Smooth muscle cell (in vitro differentiated cells): Measurements from ENCODE around the gene PLB1. TPM values are rescaled to one million over a fixed set of nuclear protein-coding genes. Genes with fewer than 3 reads are reported as not detected.

Source experiments
- DNase-seq: peaks from one replicate; lab custom pipeline; 2025; ENCODE audit not compliant: unreplicated experiment; lab: John Stamatoyannopoulos, UW
- H2AFZ ChIP-seq: fragments of 200-600 bp; sonication (generic); 2 replicates; pipeline ENCODE4 v1.6.0; 2016; ENCODE audit warnings: antibody characterized with exemption, low read depth, mild to moderate bottlenecking
- H3F3A ChIP-seq: fragments of 200-600 bp; sonication (generic); 2 replicates; pipeline ENCODE4 v1.6.0; 2017; ENCODE audit warnings: antibody characterized with exemption, low read depth
- H3K27ac ChIP-seq: fragments of 200-600 bp; sonication (generic); 2 replicates; pipeline ENCODE4 v1.5.1; 2016; ENCODE audit warnings: low read depth, mild to moderate bottlenecking
- H3K27me3 ChIP-seq: fragments of 200-600 bp; sonication (generic); 2 replicates; pipeline ENCODE4 v1.6.1; 2016; ENCODE audit warnings: low read depth, mild to moderate bottlenecking
- H3K36me3 ChIP-seq: fragments of 200-600 bp; sonication (generic); 2 replicates; pipeline ENCODE4 v1.5.1; 2016; ENCODE audit warnings: low read depth
- H3K4me1 ChIP-seq: fragments of 200-600 bp; sonication (generic); 2 replicates; pipeline ENCODE4 v1.5.1; 2016; ENCODE audit warnings: low read depth
- H3K4me2 ChIP-seq: fragments of 200-600 bp; sonication (generic); 2 replicates; pipeline ENCODE4 v1.6.0; 2016; ENCODE audit warnings: mild to moderate bottlenecking
- H3K4me3 ChIP-seq: fragments of 200-600 bp; sonication (generic); 2 replicates; pipeline ENCODE4 v1.5.1; 2016; ENCODE audit warnings: mild to moderate bottlenecking
- H3K79me2 ChIP-seq: fragments of 200-600 bp; sonication (generic); 2 replicates; pipeline ENCODE4 v1.6.0; 2016; ENCODE audit warnings: low read depth, mild to moderate bottlenecking
- H3K9ac ChIP-seq: fragments of 200-600 bp; sonication (generic); 2 replicates; pipeline ENCODE4 v1.6.0; 2016; ENCODE audit warnings: low read depth
- H3K9me3 ChIP-seq: fragments of 200-600 bp; sonication (generic); replicated peaks from 2 replicates; pipeline ENCODE4 v1.5.1; 2016; ENCODE audit warnings: low read depth
- H4K20me1 ChIP-seq: fragments of 200-600 bp; sonication (generic); 2 replicates; pipeline ENCODE4 v1.6.0; 2016; ENCODE audit warnings: low read depth
- WGBS: methylation state at CpG from one replicate; pipeline ENCODE4 v1.1.7; 2016; ENCODE audit warnings: low lambda C conversion rate; 5-methylcytosine and 5-hydroxymethylcytosine counted together
- polyA plus RNA-seq: library from polyadenylated mRNA; unstranded; fragments of >200 nt; fragmentation: Nextera tagmentation; extraction: Ambion mirVana; gene quantifications from 2 replicates; pipeline ENCODE4 v1.2.1, GENCODE V29; 2016
- total RNA-seq: library from RNA; depleted of rRNA; stranded (reverse); fragments of >200 nt; gene quantifications from 2 replicates; pipeline ENCODE4 v1.2.3, GENCODE V29; 2014
- TF ChIP-seq, protein P1 (sequence below): fragments of 200-600 bp; sonication (generic); IDR thresholded peaks from 2 replicates; pipeline ENCODE4 v1.5.1; 2017; ENCODE audit warnings: borderline replicate concordance, mild to moderate bottlenecking, antibody characterized with exemption; ENCODE audit not compliant: insufficient read depth, poor library complexity, severe bottlenecking

The PLB1 gene
- total and polyA plus RNA-seq, 2 experiments from 2014 or later, result 0.75 to 8.7 TPM

DNA sequence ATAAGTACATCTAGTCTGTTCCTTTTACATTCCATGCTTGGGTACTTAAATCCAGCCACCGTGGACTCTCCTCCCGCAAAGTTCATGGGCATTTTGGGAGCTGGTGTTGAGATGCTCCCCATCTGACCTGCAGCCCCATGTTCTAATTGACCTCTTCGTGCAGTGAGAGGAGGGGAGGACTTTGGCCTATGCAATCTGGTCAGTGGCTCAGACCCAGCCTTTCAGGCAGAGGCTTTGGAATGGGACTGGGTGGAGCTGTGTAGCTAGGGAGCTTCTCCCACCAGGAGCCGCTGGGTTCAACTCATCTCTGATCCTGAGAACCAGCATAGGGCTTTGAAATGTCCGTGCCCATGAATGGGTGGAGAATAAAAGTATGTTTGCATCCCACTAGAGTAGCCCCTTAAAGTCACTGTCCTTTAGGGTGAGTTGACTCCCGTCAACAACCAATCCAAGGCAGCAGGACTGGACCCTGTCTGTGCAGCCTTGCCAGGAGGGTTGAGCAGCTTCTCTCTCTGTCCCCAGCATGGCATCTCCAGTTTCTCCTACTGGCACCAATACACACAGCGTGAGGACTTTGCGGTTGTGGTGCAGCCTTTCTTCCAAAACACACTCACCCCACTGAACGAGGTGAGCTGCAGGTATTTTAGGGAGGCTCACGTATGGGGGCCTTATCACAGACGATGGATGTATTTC lies 135.8 kb downstream of the PLB1 start:
- TF ChIP-seq, protein P1, sequence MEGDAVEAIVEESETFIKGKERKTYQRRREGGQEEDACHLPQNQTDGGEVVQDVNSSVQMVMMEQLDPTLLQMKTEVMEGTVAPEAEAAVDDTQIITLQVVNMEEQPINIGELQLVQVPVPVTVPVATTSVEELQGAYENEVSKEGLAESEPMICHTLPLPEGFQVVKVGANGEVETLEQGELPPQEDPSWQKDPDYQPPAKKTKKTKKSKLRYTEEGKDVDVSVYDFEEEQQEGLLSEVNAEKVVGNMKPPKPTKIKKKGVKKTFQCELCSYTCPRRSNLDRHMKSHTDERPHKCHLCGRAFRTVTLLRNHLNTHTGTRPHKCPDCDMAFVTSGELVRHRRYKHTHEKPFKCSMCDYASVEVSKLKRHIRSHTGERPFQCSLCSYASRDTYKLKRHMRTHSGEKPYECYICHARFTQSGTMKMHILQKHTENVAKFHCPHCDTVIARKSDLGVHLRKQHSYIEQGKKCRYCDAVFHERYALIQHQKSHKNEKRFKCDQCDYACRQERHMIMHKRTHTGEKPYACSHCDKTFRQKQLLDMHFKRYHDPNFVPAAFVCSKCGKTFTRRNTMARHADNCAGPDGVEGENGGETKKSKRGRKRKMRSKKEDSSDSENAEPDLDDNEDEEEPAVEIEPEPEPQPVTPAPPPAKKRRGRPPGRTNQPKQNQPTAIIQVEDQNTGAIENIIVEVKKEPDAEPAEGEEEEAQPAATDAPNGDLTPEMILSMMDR, result no peak
- no peaks in the 10 kb centered on the region for H3K79me2 ChIP-seq
- H3K27me3 ChIP-seq, result no peaks in the 10 kb centered on the region
- peaks cover 3% of the 10 kb centered on the region for H3K4me1 ChIP-seq
- H4K20me1 ChIP-seq, result no peaks in the 10 kb centered on the region
- no peaks in the 10 kb centered on the region for H3K36me3 ChIP-seq
- DNase-seq, result no peak
- no peaks in the 10 kb centered on the region for H3F3A ChIP-seq
- H2AFZ ChIP-seq, result no peak overlapping the region
- 79% methylated on average over 11 of the region's 11 CpGs for WGBS
- no peak overlapping the region for H3K9ac ChIP-seq
- H3K4me2 ChIP-seq, result no peak overlapping the region
- H3K27ac ChIP-seq, result no peak overlapping the region
- no peak overlapping the region for H3K4me3 ChIP-seq
- no peaks in the 10 kb centered on the region for H3K9me3 ChIP-seq

DNA sequence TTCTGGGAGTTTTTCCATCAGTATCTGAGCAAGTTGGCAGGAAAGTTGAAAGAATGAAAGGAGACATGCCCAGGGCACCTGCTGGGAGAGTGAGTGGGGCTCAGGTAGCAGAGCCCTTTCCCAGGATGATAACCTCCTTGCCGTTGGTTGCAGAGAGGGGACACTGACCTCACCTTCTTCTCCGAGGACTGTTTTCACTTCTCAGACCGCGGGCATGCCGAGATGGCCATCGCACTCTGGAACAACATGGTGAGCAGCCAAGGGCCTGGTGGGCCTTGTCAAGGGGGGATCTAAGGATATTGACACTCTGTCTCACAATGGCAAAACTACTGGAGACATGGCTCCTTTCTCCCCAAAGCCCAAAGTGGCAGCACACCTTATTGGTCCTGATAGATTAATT lies 136.9 kb downstream of the PLB1 start:
- Histone ChIP-seq H3K27me3 (no peaks in the 10 kb centered on the region), H3F3A (no peaks in the 10 kb centered on the region), H3K9me3 (no peaks in the 10 kb centered on the region), H3K4me1 (peaks cover 3% of the 10 kb centered on the region), H2AFZ (no peak overlapping the region), H4K20me1 (no peaks in the 10 kb centered on the region), H3K79me2 (no peaks in the 10 kb centered on the region), H3K27ac (peak overlapping the region; percentile 75), H3K9ac (no peak overlapping the region), H3K36me3 (no peaks in the 10 kb centered on the region), H3K4me3 (no peak overlapping the region), H3K4me2 (no peak overlapping the region)
- DNase-seq, result no peak
- WGBS, result 97% methylated on average over 6 of the region's 6 CpGs
- TF ChIP-seq, protein P1, result no peak

DNA sequence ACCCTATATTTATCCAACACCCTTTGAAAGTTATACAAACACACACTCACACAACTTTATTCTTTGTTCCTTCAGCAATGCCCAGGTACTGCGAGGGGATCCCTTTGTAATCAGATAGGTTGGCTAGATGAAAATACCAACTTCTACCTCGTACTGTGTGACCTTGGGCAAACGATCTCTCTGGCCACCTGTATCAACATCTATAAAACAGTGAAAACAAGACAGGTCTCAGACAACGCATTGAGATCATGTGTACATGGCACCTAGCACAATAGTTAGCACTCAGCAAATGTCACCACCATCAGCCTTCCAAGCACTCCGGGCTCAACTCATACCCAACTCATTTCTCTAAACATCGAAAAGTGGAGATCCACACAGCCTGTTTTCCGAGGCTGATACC lies 137.3 kb downstream of the PLB1 start:
- peak overlapping the region; percentile 75 for H3K27ac ChIP-seq
- no peaks in the 10 kb centered on the region for H3K36me3 ChIP-seq
- no peak overlapping the region for H3K4me2 ChIP-seq
- 95% methylated on average over 7 of the region's 7 CpGs for WGBS
- H3F3A ChIP-seq, result no peaks in the 10 kb centered on the region
- peak overlapping the region; percentile 30 for H3K9ac ChIP-seq
- no peak overlapping the region for H3K4me3 ChIP-seq
- no peaks in the 10 kb centered on the region for H3K79me2 ChIP-seq
- no peak overlapping the region for H2AFZ ChIP-seq
- H3K4me1 ChIP-seq, result peaks cover 3% of the 10 kb centered on the region
- DNase-seq, result no peak
- TF ChIP-seq, protein P1, result no peak
- H3K9me3 ChIP-seq, result no peaks in the 10 kb centered on the region
- no peaks in the 10 kb centered on the region for H4K20me1 ChIP-seq
- no peaks in the 10 kb centered on the region for H3K27me3 ChIP-seq

DNA sequence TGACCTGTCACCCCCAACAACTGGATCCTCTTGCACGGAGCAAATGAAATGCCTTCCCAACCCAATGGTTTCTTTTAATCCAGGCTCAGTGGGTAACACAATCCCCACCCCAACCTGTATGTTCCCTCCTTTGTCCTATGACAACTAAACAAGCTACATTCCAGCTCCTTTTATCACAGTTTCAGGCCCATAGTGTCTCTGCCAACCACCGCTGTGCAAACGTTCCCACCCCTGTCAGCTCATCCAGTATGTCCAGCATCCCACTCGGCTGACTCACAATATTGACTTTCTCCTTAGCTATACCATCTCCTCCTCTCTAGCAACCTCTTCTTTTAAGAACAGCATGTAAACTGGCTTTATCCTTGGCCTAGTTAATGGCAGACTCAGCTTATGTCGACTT lies 137.9 kb downstream of the PLB1 start:
- TF ChIP-seq, protein P1, result no peak
- Histone ChIP-seq H3K4me2 (no peak overlapping the region), H3K27me3 (no peaks in the 10 kb centered on the region), H3K27ac (peak overlapping the region; percentile 84), H3K9me3 (no peaks in the 10 kb centered on the region), H3K4me3 (no peak overlapping the region), H3K79me2 (no peaks in the 10 kb centered on the region), H3K9ac (peak overlapping the region; percentile 42), H2AFZ (no peak overlapping the region), H4K20me1 (no peaks in the 10 kb centered on the region), H3F3A (no peaks in the 10 kb centered on the region), H3K4me1 (peaks cover 3% of the 10 kb centered on the region), H3K36me3 (no peaks in the 10 kb centered on the region)
- DNase-seq, result no peak
- WGBS, result 38% methylated on average over 5 of the region's 5 CpGs
